PFSK-1 (cell line): ENCODE data around the gene ANKRD17.

Source experiments
- FOXP2 ChIP-seq: optimal IDR thresholded peaks from 2 replicates; pipeline ENCODE3; 2011; ENCODE audit warnings: borderline replicate concordance, control low read depth, inconsistent platforms; ENCODE audit not compliant: insufficient read depth; ENCODE audit errors: extremely low read length, extremely low read depth
- POLR2AphosphoS5 ChIP-seq: IDR thresholded peaks from 2 replicates; pipeline ENCODE4 v1.6.1; 2012; ENCODE audit warnings: low read depth, mild to moderate bottlenecking, control low read depth, low read length, moderate library complexity
- SIN3A ChIP-seq: IDR thresholded peaks from 2 replicates; pipeline ENCODE4 v1.6.1; 2012; ENCODE audit warnings: mild to moderate bottlenecking, low read length, moderate library complexity, borderline replicate concordance; ENCODE audit not compliant: insufficient read depth
- TAF1 ChIP-seq: IDR thresholded peaks from 2 replicates; pipeline ENCODE4 v1.6.1; 2012; ENCODE audit warnings: low read length, control low read depth, borderline replicate concordance; ENCODE audit not compliant: insufficient read depth
- TF ChIP-seq, protein P1 (sequence below), 2 experiments: IDR thresholded peaks; 2 replicates each; pipeline versions ENCODE4 v1.6.1 to v1.8.0; 2011 to 2012; ENCODE audit warnings: low read depth in 2 of 2, low read length in 2 of 2, control low read depth in 1 of 2, inconsistent platforms in 1 of 2, mild to moderate bottlenecking in 1 of 2, moderate library complexity in 1 of 2; ENCODE audit not compliant: insufficient read depth in 1 of 2

Gene ANKRD17

GRCh38 chr4:73098016-73098415, 160.6 kb downstream of the ANKRD17 start:
- TF ChIP-seq SIN3A (no peak), POLR2AphosphoS5 (no peak), TAF1 (no peak), FOXP2 (no peak)
- TF ChIP-seq, protein P1, sequence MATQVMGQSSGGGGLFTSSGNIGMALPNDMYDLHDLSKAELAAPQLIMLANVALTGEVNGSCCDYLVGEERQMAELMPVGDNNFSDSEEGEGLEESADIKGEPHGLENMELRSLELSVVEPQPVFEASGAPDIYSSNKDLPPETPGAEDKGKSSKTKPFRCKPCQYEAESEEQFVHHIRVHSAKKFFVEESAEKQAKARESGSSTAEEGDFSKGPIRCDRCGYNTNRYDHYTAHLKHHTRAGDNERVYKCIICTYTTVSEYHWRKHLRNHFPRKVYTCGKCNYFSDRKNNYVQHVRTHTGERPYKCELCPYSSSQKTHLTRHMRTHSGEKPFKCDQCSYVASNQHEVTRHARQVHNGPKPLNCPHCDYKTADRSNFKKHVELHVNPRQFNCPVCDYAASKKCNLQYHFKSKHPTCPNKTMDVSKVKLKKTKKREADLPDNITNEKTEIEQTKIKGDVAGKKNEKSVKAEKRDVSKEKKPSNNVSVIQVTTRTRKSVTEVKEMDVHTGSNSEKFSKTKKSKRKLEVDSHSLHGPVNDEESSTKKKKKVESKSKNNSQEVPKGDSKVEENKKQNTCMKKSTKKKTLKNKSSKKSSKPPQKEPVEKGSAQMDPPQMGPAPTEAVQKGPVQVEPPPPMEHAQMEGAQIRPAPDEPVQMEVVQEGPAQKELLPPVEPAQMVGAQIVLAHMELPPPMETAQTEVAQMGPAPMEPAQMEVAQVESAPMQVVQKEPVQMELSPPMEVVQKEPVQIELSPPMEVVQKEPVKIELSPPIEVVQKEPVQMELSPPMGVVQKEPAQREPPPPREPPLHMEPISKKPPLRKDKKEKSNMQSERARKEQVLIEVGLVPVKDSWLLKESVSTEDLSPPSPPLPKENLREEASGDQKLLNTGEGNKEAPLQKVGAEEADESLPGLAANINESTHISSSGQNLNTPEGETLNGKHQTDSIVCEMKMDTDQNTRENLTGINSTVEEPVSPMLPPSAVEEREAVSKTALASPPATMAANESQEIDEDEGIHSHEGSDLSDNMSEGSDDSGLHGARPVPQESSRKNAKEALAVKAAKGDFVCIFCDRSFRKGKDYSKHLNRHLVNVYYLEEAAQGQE (IDR thresholded peaks at IDR 0.05; ENCODE audit: insufficient read depth in 1 of 2, low read depth in 2 of 2, low read length in 2 of 2) = no peak

DNA sequence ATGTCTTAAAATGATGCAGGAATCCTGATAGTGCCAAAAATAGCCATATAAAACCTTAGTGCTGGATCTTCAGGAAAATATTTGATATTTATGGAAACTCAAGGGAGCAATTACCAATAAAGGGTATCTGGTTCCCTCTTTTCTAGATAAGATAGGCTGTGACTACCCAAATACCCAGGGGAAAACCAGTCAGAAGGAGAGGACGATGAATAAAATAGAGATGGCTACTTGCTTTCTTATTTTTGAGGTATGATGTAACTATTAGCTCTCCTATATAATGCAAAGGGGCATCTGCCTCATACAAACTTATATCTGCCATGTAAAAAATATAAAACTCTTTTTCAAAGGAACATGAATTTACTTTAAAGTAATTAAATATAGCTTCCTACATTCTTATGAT, 165.7 kb downstream of the ANKRD17 start:
- TF ChIP-seq POLR2AphosphoS5 (no peak), SIN3A (no peak), FOXP2 (no peak), TAF1 (no peak)
- TF ChIP-seq, protein P1 (IDR thresholded peaks at IDR 0.05; ENCODE audit: insufficient read depth in 1 of 2, low read depth in 2 of 2, low read length in 2 of 2) = no peak

GRCh38 chr4:73090738-73091137, 167.9 kb downstream of the ANKRD17 start:
- TF ChIP-seq FOXP2 = no peak
- TF ChIP-seq POLR2AphosphoS5 = no peak
- TF ChIP-seq, protein P1 (IDR thresholded peaks at IDR 0.05; ENCODE audit: insufficient read depth in 1 of 2, low read depth in 2 of 2, low read length in 2 of 2) = no peak
- TF ChIP-seq SIN3A = no peak
- TF ChIP-seq TAF1 = no peak

DNA sequence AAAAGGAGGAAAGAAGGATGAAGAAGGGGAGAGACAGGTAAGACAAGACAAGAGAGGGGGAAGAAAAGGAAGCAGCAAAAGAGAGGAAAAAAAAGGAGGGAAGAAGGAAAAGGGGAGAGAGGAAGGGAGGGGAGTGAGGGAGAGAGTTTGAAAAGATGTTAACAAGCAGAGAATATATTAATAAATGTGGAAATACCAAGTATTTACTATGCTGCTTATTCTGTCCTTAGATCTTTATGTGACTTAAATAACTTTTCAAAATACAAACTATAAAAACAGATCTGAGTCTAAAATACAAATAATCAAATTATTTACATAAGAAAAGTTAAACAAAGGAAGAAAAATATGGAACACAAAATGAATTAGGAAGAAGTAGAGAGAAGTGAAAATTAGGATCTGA, 170.7 kb downstream of the ANKRD17 start:
- TF ChIP-seq, protein P1 (IDR thresholded peaks at IDR 0.05; ENCODE audit: insufficient read depth in 1 of 2, low read depth in 2 of 2, low read length in 2 of 2) = no peak
- TF ChIP-seq SIN3A = no peak
- no peak for TF ChIP-seq TAF1
- no peak for TF ChIP-seq POLR2AphosphoS5
- TF ChIP-seq FOXP2 = no peak
